Measurements from ENCODE around the gene RAD54L2.
"Not testable (repeated sequence)": the region's sequence is repeated elsewhere in the genome, so short reads cannot be mapped to it uniquely, and the experiment has no call there.

DNA sequence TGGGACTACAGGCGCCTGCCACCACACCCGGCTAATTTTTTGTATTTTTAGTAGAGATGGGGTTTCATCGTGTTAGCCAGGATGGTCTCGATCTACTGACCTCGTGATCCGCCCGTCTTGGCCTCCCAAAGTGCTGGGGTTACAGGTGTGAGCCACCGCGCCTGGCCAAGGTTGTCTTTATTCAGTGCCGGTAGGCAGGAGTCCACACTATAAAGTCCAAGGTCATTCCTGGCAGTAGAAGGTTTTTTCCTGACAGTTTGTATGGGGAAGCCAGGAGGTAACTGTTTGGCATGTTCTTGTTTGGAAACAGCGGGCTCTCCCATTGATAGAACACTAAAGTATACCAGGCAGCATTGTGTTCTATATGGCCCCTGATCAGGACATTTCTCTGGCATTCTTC is 4.1 kb downstream of the RAD54L2 start:
- not testable (repeated sequence) for TF ChIP-seq POLR2A, CTCF (IDR thresholded peaks at IDR 0.05)
